ENCODE results near the gene NWD2.

Gene NWD2

DNA sequence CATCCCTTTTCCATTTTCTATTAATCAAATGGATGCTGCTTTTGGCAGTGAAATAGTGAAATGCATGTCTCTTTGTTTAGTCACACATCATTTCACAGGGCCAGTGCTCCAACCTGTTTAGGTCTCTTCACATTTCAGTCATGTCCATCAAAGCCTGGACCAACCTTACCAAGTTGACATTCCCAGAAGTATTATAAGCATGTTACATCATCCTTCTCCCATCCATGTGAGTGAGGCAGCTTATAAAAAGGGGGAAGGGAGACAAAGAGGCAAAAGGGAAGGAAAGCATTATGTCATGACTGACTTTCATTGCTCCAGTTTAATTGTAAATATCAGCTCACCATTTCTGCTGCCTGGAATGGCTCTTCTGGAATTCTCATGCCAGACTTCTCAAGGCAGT is 94.4 kb downstream of the NWD2 start:
- no peaks in the 10 kb centered on the region for H4K20me1 ChIP-seq (ENCODE audit: low read depth, low read length)
- H3F3A ChIP-seq (ENCODE audit: insufficient read depth) = no peaks in the 10 kb centered on the region
- H3K4me2 ChIP-seq (ENCODE audit: low read depth, low read length, poor library complexity, severe bottlenecking) = no peak overlapping the region
- no peaks in the 10 kb centered on the region for H3K9me2 ChIP-seq (replicated peaks; ENCODE audit: insufficient read depth, low read length)
- no peak for TF ChIP-seq EZH2phosphoT487 (conservative IDR thresholded peaks at IDR 0.05; ENCODE audit: low read length)
- TF ChIP-seq, protein P1, sequence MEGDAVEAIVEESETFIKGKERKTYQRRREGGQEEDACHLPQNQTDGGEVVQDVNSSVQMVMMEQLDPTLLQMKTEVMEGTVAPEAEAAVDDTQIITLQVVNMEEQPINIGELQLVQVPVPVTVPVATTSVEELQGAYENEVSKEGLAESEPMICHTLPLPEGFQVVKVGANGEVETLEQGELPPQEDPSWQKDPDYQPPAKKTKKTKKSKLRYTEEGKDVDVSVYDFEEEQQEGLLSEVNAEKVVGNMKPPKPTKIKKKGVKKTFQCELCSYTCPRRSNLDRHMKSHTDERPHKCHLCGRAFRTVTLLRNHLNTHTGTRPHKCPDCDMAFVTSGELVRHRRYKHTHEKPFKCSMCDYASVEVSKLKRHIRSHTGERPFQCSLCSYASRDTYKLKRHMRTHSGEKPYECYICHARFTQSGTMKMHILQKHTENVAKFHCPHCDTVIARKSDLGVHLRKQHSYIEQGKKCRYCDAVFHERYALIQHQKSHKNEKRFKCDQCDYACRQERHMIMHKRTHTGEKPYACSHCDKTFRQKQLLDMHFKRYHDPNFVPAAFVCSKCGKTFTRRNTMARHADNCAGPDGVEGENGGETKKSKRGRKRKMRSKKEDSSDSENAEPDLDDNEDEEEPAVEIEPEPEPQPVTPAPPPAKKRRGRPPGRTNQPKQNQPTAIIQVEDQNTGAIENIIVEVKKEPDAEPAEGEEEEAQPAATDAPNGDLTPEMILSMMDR (IDR thresholded peaks at IDR 0.05; ENCODE audit: insufficient read depth, low read length, poor library complexity, severe bottlenecking) = no peak
- no peaks in the 10 kb centered on the region for H3K79me2 ChIP-seq (ENCODE audit: insufficient read depth, low read length)
- no peak overlapping the region for H3K4me3 ChIP-seq (ENCODE audit: insufficient read depth, low read length, poor library complexity, severe bottlenecking)
- H2AFZ ChIP-seq (ENCODE audit: low read depth, low read length, severe bottlenecking) = no peak overlapping the region
- no peaks in the 10 kb centered on the region for H3K9me3 ChIP-seq (ENCODE audit: insufficient read depth, low read length)
- H3K27ac ChIP-seq (ENCODE audit: low read depth, low read length) = no peak overlapping the region
- no peaks in the 10 kb centered on the region for H3K36me3 ChIP-seq (ENCODE audit: low read length)
- H3K27me3 ChIP-seq (ENCODE audit: low read length) = no peaks in the 10 kb centered on the region
- H3K9ac ChIP-seq (ENCODE audit: low read length) = no peak overlapping the region

DNA sequence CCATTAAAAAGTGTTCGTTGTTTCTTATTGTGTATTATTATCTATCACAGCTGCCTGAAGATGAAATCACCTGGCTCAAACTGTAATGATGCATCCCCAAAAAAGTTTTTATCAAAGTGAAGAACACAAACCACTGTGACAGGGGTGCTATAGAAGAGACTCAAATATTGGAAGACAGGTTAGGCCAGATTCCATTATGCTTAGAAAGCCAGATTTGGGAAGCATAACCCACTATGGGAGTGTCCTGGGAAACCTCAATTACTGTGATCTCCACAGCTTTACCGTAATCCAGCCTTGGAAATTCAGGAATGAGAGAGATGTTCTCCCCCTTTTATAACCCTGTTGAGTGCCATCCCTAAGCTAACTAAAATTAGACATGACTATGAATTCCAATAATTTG is 114.2 kb downstream of the NWD2 start:
- Histone ChIP-seq H3K27ac (ENCODE audit: low read depth, low read length) (no peak overlapping the region), H3K27me3 (ENCODE audit: low read length) (no peaks in the 10 kb centered on the region), H3K79me2 (ENCODE audit: insufficient read depth, low read length) (no peaks in the 10 kb centered on the region), H3K9me3 (ENCODE audit: insufficient read depth, low read length) (no peaks in the 10 kb centered on the region), H3K4me2 (ENCODE audit: low read depth, low read length, poor library complexity, severe bottlenecking) (no peak overlapping the region), H2AFZ (ENCODE audit: low read depth, low read length, severe bottlenecking) (no peak overlapping the region), H3K4me3 (ENCODE audit: insufficient read depth, low read length, poor library complexity, severe bottlenecking) (no peak overlapping the region), H3F3A (ENCODE audit: insufficient read depth) (no peaks in the 10 kb centered on the region), H3K9me2 (replicated peaks; ENCODE audit: insufficient read depth, low read length) (no peaks in the 10 kb centered on the region), H4K20me1 (ENCODE audit: low read depth, low read length) (no peaks in the 10 kb centered on the region), H3K36me3 (ENCODE audit: low read length) (no peaks in the 10 kb centered on the region), H3K9ac (ENCODE audit: low read length) (no peak overlapping the region)
- TF ChIP-seq, protein P1 (IDR thresholded peaks at IDR 0.05; ENCODE audit: insufficient read depth, low read length, poor library complexity, severe bottlenecking) = no peak
- no peak for TF ChIP-seq EZH2phosphoT487 (conservative IDR thresholded peaks at IDR 0.05; ENCODE audit: low read length)

DNA sequence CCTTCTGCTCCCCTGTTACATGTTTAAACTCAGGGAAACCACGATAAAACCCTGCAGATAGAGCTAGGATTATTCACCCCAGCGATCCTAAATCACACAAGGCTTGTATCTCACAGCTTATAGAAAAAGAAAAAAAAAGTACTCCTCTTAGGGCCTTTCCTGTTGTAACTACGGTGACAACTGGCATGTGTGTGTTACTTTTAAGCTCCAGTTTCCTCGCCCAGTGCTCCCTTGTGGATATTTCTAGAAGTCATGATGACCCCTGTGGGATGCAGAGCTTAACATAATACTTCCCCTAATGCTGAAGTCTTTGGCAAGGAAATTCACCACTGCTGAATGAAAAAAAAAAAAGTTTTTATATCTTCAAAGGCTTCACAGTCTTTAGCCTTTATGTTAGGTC is 114.7 kb downstream of the NWD2 start:
- H3K9me3 ChIP-seq (ENCODE audit: insufficient read depth, low read length) = no peaks in the 10 kb centered on the region
- no peak overlapping the region for H3K9ac ChIP-seq (ENCODE audit: low read length)
- H3K36me3 ChIP-seq (ENCODE audit: low read length) = no peaks in the 10 kb centered on the region
- no peaks in the 10 kb centered on the region for H3K27me3 ChIP-seq (ENCODE audit: low read length)
- no peaks in the 10 kb centered on the region for H3F3A ChIP-seq (ENCODE audit: insufficient read depth)
- no peaks in the 10 kb centered on the region for H3K79me2 ChIP-seq (ENCODE audit: insufficient read depth, low read length)
- TF ChIP-seq EZH2phosphoT487 (conservative IDR thresholded peaks at IDR 0.05; ENCODE audit: low read length) = no peak
- TF ChIP-seq, protein P1 (IDR thresholded peaks at IDR 0.05; ENCODE audit: insufficient read depth, low read length, poor library complexity, severe bottlenecking) = no peak
- H3K27ac ChIP-seq (ENCODE audit: low read depth, low read length) = no peak overlapping the region
- H3K9me2 ChIP-seq (replicated peaks; ENCODE audit: insufficient read depth, low read length) = no peaks in the 10 kb centered on the region
- H4K20me1 ChIP-seq (ENCODE audit: low read depth, low read length) = no peaks in the 10 kb centered on the region
- H3K4me3 ChIP-seq (ENCODE audit: insufficient read depth, low read length, poor library complexity, severe bottlenecking) = no peak overlapping the region
- H2AFZ ChIP-seq (ENCODE audit: low read depth, low read length, severe bottlenecking) = no peak overlapping the region
- no peak overlapping the region for H3K4me2 ChIP-seq (ENCODE audit: low read depth, low read length, poor library complexity, severe bottlenecking)

All from SU-DHL-6 (cell line).